T-helper 22 cell (primary cell): Measurements from ENCODE around the gene UNC13B.
"Not testable (repeated sequence)": the region's sequence is repeated elsewhere in the genome, so short reads cannot be mapped to it uniquely, and the experiment has no call there.

Experiments
- DNase-seq: peaks from one replicate; pipeline ENCODE4 v3.0.0-alpha.2; 2020; ENCODE audit warnings: low read depth

Gene UNC13B

GRCh38 chr9:35226651-35227050, 64.8 kb downstream of the UNC13B start:
- no peak for DNase-seq

GRCh38 chr9:35227284-35227683, 65.5 kb downstream of the UNC13B start:
- DNase-seq = no peak

- DNase-seq = no peak
Observed at GRCh38 chr9:35229066-35229778, 67.4 kb downstream of the UNC13B start.

DNA sequence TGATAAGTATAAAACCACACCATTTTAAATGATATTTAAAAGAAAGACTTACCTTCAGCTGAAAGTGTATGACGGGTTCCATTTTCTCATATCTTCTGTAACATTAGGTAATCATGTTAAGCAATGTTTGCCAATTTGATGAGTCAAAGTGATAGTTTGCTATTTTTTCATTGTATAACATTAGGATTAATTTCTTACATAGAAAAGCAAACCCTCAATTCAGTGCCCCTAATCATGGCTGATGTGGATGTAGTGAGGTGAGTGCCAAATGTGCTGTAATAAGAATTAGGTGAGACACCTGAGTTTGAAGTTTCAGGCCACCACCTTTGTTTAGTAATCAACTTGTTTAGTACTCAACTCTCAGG, 68.0 kb downstream of the UNC13B start:
- no peak for DNase-seq

GRCh38 chr9:35232867-35233544, 71.2 kb downstream of the UNC13B start:
- no peak for DNase-seq

DNA sequence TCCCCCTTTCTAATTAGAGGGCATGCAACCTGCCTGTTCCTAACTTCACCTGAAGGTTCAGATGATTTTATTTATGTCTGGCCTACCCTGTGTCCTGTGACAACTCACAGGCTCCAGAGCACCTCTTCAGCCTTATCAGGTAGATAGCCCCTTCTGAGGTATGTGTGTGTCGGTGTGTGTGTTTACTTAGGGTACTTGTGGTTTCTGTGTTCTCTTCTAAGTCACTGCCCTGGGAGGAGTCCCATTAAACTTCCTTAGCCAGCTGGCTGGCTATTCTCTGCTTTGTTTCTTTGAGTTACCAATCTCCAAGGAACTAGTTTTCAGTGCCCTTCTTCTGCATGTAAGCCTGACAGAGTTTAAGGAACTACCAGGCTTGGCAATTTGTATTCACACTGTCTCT, 74.9 kb downstream of the UNC13B start:
- no peak for DNase-seq

- no peak for DNase-seq
Observed at GRCh38 chr9:35237311-35237710, 75.5 kb downstream of the UNC13B start.

DNA sequence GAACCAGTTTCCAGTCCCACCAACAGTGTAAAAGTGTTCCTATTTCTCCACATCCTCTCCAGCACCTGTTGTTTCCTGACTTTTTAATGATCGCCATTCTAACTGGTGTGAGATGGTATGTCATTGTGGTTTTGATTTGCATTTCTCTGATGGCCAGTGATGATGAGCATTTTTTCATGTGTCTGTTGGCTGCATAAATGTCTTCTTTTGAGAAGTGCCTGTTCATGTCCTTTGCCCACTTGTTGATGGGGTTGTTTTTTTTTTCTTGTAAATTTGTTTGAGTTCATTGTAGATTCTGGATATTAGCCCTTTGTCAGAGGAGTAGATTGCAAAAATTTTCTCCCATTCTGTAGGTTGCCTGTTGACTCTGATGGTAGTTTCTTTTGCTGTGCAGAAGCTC, 84.1 kb downstream of the UNC13B start:
- DNase-seq = not testable (repeated sequence)

DNA sequence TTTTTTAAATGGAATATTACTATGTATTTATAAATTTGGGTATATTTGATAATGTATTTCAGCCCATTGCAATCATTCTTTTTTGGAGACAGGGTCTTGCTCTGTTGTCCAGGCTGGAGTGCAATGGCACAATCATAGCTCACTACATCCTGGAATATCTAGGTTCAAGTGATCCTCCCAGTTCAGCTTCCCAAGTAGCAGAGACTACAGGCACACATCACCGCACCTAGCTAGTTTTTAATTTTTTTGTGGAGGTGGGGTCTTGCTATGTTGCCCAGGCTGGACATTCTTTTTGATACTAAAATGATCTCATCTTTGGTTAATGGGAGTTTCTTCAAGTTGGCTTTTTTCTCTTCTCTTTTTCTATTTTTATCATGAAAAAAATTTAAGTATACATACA, 91.3 kb downstream of the UNC13B start:
- DNase-seq = no peak

DNA sequence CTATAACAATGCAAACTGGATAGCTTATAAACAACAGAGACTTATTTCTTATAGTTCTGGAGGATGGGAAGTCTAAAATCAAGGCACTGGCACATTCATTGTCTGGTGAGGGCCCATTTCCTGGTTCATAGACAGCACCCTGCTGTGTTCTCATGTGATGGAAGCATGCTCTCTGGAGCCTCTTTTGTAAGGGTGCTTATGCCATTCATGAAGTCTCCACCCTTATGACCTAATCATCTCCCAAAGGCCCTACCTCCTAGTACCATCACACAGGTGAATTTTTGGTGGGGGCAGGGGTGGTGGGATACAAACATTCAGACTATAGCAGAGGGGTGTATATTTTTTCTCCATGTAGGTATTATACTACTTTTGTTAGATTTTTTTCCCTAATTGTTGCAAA, 92.4 kb downstream of the UNC13B start:
- DNase-seq = no peak

- DNase-seq = no peak
Observed at GRCh38 chr9:35254984-35255857, 93.4 kb downstream of the UNC13B start.

GRCh38 chr9:35257986-35258659, 96.3 kb downstream of the UNC13B start:
- no peak for DNase-seq

DNA sequence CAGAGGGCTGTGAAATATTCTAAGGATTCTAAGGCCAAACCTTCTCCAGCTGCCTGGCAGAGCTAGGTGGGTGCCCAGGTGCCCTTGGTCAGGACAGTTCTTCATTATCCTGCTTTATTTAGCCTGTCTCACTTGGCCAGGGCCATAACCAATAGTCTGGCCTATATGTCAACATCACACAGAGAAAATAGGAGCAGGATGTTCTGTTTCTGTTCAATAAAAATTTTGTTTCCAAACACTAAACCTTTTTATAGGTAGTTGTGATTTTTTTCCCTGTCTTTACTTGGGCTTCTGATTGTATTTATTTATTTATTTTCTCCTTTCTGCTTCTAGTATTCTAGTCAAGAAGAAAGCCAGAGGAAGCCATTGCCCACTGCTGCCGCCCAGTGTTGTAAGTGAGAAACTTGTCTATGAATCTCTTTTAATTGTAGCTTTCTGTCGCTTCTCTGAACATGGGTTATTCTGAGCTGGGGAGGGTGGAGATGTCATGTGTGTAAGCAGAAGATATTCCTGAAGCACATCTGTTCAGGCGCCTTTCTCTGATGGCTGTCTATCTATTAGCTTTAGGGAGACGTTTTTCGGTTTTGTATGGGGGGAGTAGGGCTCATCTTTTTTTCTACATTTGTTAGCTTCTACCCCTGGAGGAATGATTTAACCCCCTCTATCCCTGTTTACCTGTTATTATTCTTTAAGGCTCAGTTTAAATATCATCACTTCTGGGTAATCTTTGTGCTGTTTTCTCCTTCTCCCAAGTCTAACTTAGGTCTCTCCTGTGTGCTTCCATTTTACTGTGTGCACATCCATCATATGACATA, 97.1 kb downstream of the UNC13B start:
- peak; percentile 1 for DNase-seq

DNA sequence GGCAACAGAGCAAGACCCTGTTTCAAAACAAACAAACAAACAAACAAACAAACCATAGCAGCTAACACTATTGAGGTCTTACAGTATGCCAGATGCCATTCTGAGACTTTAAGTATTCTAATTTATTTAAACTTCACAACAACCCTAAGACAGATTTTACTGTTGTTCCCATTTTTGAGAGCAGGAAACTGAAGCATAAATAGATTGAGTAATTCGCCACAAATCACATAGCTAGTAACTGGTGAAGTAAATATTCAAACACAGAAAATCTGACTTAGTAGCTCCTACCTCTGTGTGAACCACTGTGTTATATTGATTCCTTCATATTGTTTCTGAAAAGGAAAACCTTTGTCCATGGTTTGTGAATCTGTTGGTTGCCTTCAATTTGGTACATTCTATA, 98.4 kb downstream of the UNC13B start:
- no peak for DNase-seq

DNA sequence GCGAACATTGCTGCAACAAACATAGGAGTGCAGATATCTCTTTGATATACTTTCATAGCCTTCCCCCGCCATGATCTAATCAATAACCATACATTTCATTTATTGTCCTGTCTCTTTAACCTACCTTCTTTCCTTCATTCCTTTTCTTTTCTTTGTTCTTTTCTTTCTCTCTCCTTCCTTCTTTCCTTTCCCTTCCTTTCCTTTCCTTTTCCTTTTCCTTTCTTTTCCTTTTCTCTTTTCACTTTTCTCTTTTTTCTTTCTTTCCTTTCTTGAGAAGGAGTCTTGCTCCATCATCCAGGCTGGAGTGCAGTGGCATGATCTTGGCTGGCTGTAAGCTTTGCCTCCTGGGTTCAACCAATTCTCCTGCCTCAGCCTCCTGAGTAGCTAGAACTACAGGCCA, 100.3 kb downstream of the UNC13B start:
- DNase-seq = no peak

DNA sequence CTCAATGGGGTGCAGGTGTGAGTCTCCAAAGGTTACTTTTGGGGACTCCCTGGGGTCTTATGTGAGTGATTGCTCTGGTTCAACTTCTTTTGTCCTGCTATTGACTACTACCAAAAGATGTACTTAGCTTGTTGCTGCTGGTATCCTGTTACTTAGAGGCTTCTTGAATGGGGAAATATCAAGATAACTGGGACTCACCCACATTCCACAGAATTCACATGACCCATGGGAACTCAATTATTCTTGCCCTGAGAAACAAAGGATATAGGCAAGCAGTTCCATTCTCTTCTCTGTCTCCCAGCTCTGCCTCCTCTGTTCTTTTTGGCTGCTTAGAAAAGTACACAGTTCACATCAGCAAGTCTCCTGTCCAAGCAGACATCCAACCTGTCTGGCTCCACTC, 105.9 kb downstream of the UNC13B start:
- no peak for DNase-seq

DNA sequence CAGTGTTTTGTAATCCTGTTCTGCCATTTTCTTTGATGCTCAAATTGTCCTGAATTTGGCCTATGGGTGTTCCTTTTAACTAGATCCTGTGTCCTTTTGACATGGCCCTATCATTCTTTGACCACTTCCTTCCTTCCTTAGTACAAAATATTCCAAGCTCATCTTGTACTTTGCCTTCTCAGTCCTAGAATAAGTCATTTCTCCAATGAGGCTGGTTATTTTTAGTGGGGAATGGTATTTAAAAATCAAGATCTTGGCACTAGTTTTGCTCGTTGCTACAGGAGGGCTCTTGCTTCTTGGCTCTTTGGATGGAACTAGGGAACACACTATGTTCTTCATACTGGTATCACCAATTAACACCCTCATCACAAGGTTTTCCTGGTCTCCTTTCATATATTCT, 108.1 kb downstream of the UNC13B start:
- DNase-seq = no peak

DNA sequence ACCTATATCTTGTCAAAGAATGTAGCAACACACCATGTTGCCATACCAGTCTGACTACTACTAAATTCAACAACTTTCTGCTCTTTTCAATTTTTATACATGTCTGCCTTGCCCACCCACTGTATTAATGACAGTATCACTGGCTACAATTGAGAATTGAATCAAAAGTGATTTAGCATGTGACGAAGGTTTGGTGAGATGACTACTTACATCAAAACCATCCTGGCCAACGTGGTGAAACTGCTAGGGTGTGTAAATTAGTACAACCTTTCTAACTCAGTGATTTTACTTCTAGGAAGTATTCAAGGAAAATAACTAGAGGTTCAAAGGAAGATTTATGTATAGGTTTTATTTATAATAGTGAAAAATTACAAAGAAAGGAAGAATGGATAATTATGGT, 109.8 kb downstream of the UNC13B start:
- DNase-seq = no peak

GRCh38 chr9:35272989-35273388, 111.2 kb downstream of the UNC13B start:
- DNase-seq = no peak

DNA sequence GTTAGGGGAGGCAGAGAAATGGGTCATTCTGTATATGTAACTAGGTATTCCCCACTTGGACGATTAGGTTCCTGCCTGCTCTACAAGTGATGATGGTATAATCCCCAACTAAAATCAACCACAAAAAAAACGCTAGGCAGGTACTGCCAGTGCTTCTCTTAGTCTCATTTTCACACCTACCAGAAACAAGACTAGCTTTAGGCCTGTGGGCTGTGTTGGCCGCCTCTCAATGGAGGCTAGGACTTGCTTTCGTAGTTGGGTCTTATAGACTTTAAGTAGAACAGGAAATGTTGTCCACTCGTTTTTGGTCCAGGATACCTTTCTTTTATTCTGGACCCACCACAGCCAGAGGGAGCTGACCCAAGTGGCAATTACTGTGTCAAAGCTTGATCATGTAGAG, 111.8 kb downstream of the UNC13B start:
- DNase-seq = no peak

GRCh38 chr9:35274993-35275392, 113.2 kb downstream of the UNC13B start:
- no peak for DNase-seq

DNA sequence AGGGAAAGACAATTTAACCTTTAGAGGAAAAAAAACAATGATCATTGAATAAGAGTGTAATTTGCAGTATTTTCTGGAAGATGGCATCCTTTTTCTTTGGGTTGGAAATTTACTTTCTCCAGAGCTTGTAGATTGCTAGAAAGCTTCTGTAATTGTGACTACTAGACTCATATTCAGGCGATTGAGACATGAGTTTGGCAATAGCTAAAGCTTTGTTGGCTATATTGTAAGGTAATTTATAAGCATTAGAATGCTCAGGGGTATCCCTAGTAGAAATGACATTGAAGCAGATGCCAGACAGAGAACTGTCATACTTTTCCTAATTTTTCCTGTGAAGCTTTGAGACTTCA, 115.3 kb downstream of the UNC13B start:
- DNase-seq = no peak
